HG02642 (cell line): ENCODE data around the gene FRMD4B.

Experiments used
- ATAC-seq: cut with Tn5 transposase; IDR thresholded peaks from one replicate; pipeline ENCODE4 v1.9.1; 2021; ENCODE audit warnings: mild to moderate bottlenecking; ENCODE audit not compliant: unreplicated experiment, poor library complexity

Gene FRMD4B

DNA sequence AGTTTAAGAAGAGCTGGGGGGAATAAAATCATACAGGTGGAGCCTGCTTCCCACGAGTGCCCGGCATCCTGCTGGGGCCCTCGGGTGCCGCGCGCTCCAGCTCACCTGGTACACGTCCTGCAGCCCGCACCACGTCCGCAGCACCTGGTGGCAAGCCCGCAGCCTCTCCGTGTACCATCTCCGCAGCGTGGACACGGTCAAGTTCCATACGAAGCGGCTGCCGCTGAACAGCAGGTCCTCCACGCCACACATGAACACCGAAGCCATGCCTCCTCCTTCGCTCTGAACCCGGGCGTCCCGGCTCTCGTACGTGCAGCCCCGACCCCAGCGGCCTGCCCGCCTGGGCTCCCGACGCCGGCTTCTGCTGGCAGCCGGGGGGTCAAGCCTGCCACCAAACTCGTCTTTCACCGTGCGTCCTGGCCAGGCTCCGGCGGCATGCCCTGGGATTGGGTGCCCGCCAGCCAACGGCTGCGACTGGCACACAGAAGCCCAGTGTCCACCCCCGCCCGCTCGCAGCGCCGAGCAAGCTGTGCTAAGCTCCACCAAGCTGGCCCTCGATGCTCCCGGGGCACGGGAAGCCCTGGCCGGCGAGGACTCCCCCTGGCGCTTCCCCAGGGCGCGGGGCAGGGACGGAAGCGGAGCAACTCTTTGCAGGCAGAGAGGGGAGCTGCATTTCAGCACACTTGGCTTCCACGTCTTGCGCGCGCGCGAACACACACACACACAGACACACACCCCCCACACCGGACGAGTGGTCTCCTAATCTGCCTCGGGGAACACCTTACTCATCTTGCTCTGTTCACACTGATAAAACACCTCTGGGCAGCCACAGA lies at the start of gene FRMD4B:
TSS of gene FRMD4B (minus strand) at position 366 of the 833 bp plus-strand sequence. CDS start at position 267, 99 bp downstream.
- ATAC-seq, result no peak

DNA sequence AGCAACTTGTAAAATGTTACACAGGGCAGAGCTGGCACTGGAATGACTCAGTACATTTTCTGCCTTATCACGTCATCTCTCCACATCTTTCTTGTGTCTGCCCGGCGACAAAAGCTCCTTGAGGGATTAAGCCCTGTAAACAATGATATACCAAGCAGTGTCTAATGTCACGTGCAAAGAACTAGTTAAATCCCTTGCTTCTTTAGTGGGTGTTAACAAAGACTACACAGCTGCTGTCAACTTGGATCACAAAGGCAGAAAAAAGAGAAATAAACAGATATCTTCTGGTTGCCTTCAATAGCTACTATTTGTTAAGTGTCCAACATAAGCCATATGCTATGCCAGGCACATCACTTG lies 48.1 kb upstream of the FRMD4B start:
- ATAC-seq, result no peak

DNA sequence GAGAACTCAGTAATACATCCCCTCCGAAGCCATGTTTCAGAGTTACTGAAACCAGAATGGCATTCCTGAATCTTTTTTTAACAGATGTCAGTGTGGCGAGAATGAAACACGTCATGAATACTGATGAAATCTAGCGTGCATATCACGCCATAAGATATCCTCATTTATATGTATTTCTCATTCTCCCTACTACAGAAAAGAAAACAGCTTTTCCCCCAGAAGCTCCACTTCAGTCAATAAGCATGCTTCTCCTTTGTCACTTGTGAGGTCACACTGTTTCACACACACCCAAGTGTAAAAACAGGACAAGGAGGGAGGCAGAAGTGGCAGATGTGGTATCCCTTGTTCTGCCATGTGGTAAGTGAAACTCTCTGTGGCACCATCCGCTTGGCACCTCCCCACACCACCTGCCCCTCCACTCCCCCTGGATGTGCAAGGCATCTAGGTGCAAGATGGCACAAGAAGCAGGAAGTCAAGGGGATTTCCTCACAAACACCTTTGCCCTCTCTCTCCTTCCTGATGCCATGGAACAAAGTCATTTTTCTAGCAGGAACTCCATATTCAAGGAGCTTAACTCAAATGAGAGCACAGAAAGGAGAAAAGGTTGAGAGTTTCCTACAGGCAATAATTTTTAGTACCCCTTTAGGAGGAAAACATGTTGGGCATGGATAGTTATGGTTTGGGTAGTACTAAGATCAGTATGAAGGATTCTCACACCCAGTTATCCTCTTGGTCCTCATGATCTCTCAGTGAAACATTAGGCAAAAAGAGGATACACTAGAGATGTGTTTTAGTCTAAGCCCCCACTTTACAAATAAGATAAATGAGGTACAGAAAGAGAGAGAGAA lies 47.5 kb upstream of the FRMD4B start:
- no peak for ATAC-seq

DNA sequence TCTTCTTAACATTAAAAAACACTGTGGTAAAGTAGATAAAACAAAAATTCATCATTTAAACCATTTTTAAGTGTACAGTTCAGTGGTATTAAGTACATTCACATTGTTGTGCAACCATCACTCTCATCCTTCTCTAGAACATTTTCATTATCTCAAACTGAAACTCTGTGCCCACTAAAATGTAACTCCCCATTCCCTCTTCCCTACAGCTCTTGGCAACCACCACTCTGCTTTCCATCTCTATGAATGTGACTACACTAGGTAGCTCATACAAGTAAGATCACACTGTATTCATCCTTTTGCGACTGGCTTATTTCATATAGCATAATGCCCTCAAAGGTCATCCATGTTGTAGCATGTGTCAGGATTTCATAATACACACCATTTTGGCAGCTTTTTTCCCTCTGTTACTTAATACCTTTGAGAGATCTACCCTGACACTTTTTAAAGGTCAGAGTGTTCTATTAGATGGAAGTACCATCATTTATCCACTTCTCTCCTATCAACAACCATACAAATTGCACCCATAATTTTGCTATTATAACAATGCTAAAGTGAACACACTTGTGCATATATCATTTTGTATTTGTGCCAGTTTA lies 42.9 kb upstream of the FRMD4B start:
- ATAC-seq, result no peak

DNA sequence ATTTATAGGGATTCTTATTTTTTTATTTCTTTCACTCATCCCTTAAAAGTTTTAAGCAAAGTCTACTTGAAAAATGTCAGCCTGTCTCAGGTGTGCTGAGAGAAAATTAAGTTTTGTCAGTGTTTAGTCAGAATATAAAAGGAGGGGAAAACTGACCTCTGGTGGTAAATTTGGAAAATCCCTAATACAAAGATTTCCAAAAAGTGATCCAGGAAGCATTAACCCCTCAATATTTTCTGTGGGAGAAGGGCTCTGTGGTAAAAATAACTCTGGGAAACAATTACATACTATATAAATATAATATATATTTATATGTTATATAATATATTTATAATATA lies 41.0 kb upstream of the FRMD4B start:
- ATAC-seq, result no peak

DNA sequence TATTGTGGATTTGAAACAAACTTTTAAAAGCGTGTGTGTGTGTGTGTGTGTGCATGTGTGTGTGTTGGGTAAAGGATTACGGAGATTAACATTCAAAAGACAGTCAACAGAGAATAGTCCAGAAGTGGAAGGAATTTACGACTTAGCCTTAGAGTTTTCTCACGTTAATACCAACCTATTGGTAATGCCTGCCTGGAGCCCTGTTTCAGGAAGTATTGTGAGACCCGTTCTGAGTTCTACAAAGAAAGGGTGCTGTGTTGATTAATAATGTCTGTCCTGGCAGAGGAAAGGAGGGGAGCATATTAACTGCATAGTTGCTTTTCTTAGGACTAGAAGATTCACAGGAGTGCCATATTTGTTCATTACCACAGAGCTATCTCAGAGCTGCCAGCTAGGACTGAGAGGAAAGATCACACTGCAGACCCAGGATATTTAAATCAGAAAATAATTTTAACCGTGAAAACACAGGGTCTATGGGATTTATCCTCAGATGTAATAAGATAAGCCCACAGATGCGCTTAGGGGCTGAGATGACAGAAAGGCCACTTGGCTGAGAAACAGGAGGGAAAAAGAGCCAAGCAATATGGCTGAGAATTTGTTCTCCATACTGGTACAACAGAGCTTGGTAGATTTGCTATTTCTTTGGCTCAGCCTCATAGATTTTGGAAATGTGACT lies 40.5 kb upstream of the FRMD4B start:
- no peak for ATAC-seq

DNA sequence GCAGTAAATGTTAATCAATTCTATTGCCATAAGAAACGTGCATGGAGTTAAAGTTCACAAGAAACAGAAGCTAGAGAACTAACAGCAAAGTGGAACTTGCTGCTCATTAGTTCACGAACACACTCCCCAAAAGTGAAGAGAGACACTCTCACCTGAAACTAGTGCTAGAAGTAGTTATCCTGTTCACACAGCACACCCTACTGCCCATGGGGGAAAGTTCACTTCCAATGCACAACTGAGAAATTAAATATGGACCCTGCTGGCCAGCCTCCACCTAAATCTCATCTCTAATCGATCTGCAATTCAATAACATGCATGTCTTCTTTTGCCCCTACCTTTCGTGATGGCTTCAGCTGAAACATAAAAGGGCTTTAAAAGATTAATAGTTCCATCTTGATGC lies 39.4 kb upstream of the FRMD4B start:
- ATAC-seq, result peak; percentile 69

DNA sequence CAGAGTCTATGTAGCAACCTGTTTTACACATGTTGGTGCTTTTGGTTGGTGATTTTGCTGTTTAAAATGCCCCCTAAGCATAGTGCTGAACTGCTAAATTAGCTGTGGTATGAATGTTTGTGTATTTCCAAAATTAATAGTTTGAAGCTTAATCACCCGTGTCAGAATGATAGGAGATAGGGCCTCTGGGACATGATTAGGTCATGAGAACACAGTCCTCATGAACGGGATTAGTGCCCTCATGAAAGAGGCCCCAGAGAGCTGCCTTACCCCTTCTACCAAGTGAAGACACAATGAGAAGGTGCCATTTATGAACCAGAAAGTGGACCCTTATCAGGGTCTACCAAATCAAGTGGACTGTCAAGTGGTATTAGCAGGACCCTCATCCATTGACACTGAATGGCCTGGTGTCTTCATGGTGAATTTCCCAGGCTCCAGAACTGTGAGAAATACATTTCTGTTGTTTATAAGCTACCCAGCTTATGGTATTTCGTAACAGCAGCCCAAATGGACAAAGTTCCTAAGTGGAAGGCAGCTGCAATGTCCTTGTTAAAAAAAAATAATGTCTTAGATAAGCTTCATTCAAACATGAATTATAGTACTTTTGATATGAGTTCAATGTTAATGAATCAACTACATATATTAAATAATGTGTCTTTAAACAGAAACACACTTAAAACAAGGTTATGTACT lies 37.7 kb upstream of the FRMD4B start:
- ATAC-seq, result no peak

DNA sequence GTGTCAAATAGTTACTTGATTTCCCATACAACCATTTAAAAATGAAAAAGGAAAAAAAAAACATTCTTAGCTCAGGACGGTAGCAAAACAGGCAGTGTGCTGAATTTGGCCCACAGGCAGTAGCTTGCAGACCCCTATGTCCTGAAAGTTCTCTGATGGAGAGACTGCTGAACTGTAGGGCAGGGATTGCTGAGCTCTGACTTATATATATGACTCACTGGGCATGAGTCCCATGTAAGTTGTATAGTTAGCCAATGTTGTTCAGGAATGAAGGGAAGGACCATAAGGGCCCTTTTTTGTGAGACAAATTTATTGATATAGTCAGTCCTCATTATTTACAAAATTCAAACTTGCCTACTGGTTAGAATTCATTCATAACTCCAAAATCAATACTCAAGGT lies 36.9 kb upstream of the FRMD4B start:
- no peak for ATAC-seq

DNA sequence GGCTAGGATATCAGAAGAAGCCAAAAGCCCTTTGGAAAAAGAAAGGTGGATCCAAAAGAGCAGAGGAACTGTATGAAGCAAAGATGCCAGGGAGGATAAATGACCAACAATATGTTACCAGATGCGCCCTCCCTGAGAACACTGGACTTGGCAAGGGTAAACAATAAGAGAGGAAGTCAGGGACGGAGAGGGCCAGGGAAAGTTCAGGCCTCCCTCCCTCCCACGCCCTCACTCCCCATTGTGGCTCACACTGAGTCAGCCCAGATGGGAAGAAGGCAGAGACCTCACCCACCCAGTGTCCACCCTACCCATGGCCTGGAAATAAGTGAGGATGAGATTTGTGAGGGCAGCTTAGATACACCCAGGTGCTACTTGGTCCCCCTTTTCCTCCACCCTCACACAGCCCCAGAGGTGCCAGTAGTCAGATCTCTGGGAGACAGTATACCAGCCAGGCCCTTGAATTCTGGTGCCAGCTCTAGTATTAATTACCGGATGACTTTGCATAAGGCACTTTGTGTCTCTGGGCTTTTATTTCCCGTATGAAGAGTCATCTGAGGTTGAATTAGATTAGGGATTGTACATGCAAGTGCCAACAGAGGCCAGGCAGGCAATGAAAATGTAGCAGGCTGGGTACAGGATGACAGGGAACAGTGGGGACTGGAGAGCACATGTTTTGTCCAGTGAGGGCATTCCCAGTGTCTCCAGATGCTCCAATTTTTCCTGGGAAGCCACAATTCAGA lies 35.1 kb upstream of the FRMD4B start:
- ATAC-seq, result no peak

DNA sequence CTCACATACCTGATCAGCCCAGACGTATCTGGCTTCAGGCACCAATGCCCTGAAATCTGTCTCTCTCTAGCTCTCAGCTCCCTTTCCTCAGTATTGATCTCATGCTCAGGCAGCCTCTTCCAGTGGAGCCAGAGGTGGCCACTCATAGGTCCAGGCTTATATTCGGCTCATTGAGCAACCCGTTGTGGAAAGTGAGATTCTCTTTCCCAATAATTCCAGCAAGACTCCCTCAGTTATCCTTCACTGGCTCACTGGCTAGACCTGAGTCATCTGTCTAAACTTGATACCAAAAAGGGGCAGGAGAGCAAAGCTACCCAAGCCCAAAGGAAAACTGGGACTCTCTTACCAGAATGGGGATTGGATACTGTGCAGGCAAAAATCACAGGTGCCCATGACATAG lies 33.4 kb upstream of the FRMD4B start:
- no peak for ATAC-seq

DNA sequence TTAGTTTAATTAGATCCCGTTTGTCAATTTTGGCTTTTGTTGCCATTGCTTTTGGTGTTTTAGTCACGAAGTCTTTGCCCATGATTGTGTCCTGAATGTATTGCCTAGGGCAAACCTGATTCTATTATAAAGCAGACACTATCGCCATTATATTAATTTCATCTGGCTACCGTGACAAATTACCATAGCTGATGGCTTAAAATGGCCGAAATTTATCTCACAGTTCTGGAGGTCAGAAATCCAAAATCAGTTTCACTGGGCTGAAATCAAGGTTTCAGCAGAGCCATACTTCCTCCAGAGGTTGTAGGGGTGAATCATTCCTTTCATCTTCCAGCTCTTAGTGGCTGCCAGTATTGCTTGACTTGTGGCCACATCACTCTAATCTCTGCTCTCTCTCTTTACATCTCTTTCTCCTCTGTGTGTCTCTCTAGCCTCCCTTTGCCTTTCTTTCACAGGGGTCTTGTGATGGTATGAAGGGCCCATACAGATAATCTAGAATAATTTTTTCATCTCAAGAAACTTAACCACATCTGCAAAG lies 31.7 kb upstream of the FRMD4B start:
- no peak for ATAC-seq

DNA sequence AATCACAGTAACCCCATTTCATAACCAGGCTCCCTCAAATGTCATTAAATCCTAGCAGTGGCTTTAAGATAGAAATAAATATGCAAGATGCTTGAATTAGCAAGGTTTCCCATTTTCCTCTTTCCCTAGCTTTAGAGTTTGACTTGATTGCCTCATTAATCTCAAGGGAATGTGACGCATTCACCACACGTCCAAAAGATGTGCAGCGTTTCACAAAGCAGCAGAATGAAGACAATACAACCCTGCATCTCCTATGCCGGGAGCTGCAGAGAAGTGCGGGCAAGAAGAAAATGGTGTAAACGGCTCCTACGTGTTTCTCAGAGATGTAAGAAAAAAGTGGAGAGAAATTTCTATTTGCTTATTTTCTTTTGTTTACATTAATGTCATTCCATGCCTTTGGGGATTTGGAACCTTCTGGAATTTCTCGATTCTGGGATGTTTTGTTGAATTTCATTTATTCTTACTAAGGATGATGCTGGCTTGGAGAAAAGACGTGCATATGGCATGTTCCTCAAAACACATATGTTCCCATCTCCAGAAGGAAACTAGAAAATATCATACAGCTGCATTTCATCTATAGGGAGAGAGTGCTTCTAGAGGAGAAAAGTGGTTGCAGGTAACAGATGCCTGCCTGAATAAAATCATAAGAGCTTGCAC lies 27.8 kb upstream of the FRMD4B start:
- ATAC-seq, result no peak

DNA sequence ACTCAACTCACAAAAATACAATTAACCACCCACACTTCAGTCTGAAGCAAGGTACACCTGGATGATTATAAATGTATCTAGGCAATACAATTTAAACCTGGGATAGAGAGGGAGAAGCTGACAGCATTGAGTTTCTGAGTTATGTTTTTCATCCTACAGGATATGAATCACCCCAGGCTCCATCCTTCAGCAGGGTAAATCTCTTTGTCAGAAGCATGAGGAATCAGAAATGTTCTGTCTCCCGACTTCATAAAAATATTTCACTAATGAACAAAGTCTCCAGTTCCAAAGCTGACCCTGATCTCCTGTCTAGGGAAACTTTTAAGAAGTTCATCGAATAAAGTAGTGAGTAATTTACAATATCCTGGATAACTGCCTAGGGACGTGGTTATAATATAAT lies 25.5 kb upstream of the FRMD4B start:
- no peak for ATAC-seq

DNA sequence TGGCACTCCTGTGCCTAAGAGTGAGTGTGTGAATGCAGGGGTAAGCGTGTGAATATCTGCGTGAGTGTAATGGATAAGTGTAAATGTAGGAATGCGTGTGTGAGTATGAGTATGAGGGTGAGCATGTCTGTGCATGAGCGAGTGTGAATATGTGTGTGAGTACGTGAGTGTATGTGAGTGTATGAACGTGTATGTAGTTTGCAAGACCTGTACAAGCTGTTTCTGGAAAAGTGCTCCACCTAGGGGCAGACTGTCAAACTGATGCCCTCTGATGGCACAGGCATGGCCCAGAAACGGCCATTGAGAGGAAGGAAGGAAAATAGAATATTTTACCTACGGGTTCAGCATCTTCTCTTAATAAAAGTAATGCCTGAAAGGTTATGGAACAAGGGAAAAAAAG lies 24.4 kb upstream of the FRMD4B start:
- ATAC-seq, result peak; percentile 99

DNA sequence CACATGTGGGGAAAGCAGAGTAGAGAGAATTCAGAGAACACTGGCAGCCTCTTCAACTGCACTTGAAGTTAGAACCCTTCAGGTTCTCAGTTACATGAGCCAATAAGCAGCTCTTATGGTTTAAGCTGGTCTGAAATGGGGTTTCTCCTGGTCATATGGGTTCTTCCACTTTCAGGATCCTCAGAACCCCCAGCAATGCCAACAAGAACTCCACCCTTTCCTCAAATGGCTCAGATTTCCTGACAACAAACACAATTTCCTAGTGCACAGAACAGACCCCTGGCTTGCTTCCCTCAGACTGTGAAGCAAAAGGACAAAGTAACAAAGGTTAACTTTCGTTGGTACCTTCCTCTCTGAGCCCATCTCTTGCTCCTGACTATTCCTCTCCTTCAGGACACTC lies 23.9 kb upstream of the FRMD4B start:
- peak; percentile 14 for ATAC-seq

DNA sequence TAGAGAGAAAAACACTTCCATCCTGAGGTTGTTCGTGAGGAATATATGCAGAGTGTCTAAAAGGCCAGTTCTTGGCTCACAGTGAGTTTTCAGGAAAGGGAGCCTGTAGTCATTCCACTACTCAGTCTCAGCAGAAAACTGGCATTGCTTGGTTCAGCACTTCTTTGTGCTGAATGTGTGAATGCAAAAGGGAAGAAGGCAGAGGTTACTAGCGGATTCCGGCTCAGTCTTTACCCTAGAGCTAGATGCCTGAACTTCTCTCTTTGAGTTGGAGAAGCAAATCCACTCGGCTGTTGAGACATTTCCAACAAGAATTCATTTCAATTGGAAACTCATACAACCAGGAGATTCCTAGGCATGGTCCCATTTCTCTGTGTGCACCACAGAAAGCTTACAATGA lies 23.1 kb upstream of the FRMD4B start:
- ATAC-seq, result no peak

DNA sequence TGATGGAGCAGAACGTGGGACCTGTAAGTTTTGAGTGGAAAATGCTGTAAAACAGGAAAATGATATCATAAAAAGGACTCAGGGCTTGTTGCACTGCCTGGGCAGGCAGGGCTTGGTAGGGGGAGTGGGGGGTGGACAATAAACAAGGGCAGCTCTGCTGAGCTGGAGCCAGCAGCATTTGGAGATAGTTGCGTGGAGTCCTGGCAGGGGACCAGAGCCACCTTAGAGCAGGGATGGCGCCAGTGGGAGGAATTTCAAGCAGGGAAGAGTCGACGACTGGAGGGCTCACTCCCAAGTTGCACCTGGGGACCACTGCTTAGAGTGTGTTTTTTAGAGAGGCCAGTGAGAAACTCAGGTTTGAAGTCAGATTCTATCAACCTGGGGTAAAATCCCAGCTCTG lies 22.7 kb upstream of the FRMD4B start:
- no peak for ATAC-seq

DNA sequence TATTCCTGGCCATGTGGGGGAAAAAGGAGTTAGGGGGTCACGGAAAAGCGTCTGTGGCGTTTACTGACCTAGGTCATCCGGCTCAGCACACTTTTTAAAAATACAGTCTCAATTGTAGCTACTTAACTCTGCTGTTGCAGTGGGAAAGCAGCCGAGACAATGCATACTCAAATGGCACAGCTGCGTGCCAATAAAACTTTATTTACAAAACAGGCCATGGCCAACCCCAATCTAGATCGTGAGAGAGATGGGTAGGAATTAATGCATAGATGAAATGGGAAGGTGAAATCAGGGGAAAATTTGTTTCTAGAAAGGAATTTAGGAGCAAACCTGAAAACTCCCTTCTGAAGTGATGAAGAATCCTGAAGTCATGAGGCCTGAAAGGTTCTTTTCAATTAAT lies 22.0 kb upstream of the FRMD4B start:
- no peak for ATAC-seq
